HepG2 (cell line): Measurements from ENCODE around the gene LONP1. TPM values are rescaled to one million over a fixed set of nuclear protein-coding genes. Genes with fewer than 3 reads are reported as not detected.

Source experiments
- BCL6 ChIP-seq: IDR thresholded peaks from 2 replicates; pipeline ENCODE4 v1.6.1; 2016; ENCODE audit warnings: missing genetic modification reagents, missing compliant biosample characterization
- CCAR2 ChIP-seq: fragments of 200-400 bp; formaldehyde crosslinking; optimal IDR thresholded peaks from 2 replicates; pipeline ENCODE3; 2018; ENCODE audit warnings: low read depth, mild to moderate bottlenecking, low read length, moderate library complexity
- ERF ChIP-seq: IDR thresholded peaks from 2 replicates; pipeline ENCODE4 v1.6.1; 2018; ENCODE audit warnings: missing biosample characterization, missing genetic modification reagents
- HBP1 ChIP-seq: IDR thresholded peaks from 2 replicates; pipeline ENCODE4 v1.6.1; 2016; ENCODE audit warnings: low read depth, control low read depth
- HNRNPK ChIP-seq: fragments of 200-400 bp; formaldehyde crosslinking; IDR thresholded peaks from 2 replicates; pipeline ENCODE4 v1.6.1; 2018; ENCODE audit warnings: low read length, low read depth, moderate library complexity, mild to moderate bottlenecking; ENCODE audit not compliant: poor library complexity, severe bottlenecking
- KLF15 ChIP-seq: sonication (generic); formaldehyde crosslinking; IDR thresholded peaks from 2 replicates; pipeline ENCODE4 v1.8.1; 2023; ENCODE audit warnings: borderline replicate concordance, mild to moderate bottlenecking, inconsistent platforms, missing genetic modification reagents, mixed read lengths
- NFIC ChIP-seq: IDR thresholded peaks from 2 replicates; pipeline ENCODE4 v1.6.1; 2012; ENCODE audit warnings: mild to moderate bottlenecking, low read length, inconsistent platforms
- SP1 ChIP-seq, 2 experiments: fragments of 450-650 bp in 1 of 2; sonication (generic) in 1 of 2; formaldehyde crosslinking in 1 of 2; IDR thresholded peaks; 2 replicates each; pipeline versions ENCODE4 v1.4.0 to v1.6.1; 2016 to 2020; ENCODE audit warnings: missing genetic modification reagents in 1 of 2
- SSRP1 ChIP-seq: IDR thresholded peaks from 2 replicates; pipeline ENCODE4 v1.6.1; 2016; ENCODE audit warnings: control low read depth
- ZBTB26 ChIP-seq: IDR thresholded peaks from 2 replicates; pipeline ENCODE4 v1.6.1; 2016; ENCODE audit warnings: missing compliant biosample characterization, missing genetic modification reagents, borderline replicate concordance
- ZBTB40 ChIP-seq, 2 experiments: fragments of 450-650 bp in 1 of 2; sonication (generic) in 1 of 2; formaldehyde crosslinking in 1 of 2; IDR thresholded peaks; 2 replicates each; pipeline versions ENCODE4 v1.6.1 to v1.8.0; 2016 to 2022; ENCODE audit warnings: antibody characterized with exemption in 1 of 2, mild to moderate bottlenecking in 1 of 2, missing genetic modification reagents in 1 of 2
- ZNF160 ChIP-seq: sonication (generic); formaldehyde crosslinking; IDR thresholded peaks from 2 replicates; pipeline ENCODE4 v1.8.0; 2022; ENCODE audit warnings: mild to moderate bottlenecking, inconsistent platforms, missing genetic modification reagents
- ZNF274 ChIP-seq: sonication (generic); formaldehyde crosslinking; IDR thresholded peaks from 2 replicates; pipeline ENCODE4 v1.5.1; 2020; ENCODE audit warnings: mild to moderate bottlenecking, missing genetic modification reagents
- ZNF496 ChIP-seq: sonication (generic); formaldehyde crosslinking; IDR thresholded peaks from 2 replicates; pipeline ENCODE4 v1.8.1; 2023; ENCODE audit warnings: mild to moderate bottlenecking, moderate library complexity, missing genetic modification reagents; ENCODE audit not compliant: insufficient replicate concordance
- ZNF530 ChIP-seq: sonication (generic); formaldehyde crosslinking; IDR thresholded peaks from 2 replicates; pipeline ENCODE4 v1.5.0; 2020; ENCODE audit warnings: low read depth, mild to moderate bottlenecking, missing genetic modification reagents
- ZNF724P ChIP-seq: sonication (generic); formaldehyde crosslinking; IDR thresholded peaks from 2 replicates; pipeline ENCODE4 v1.8.0; 2022; ENCODE audit warnings: missing genetic modification reagents, borderline replicate concordance
- ZSCAN12 ChIP-seq: sonication (generic); formaldehyde crosslinking; IDR thresholded peaks from 2 replicates; pipeline ENCODE4 v1.9.0; 2021; ENCODE audit warnings: mild to moderate bottlenecking, missing genetic modification reagents
- polyA plus RNA-seq, 8 experiments: library from polyadenylated mRNA; depleted of rRNA in 3 of 8; stranded (reverse) in 7 of 8; unstranded in 1 of 8; fragments of >200 nt; fragmentation: Illumina TruSeq in 4 of 8; extraction: Trizol in 4 of 8; gene quantifications; 2 replicates each; pipeline versions ENCODE4 v1.2.1 to v1.2.3, GENCODE V29; 2011 to 2016; ENCODE audit warnings: low read depth in 4 of 8, missing spikeins in 1 of 8, mixed read lengths in 1 of 8; ENCODE audit not compliant: insufficient read depth in 1 of 8
- total RNA-seq, 5 experiments: library from RNA; depleted of rRNA; stranded (reverse); fragments of >200 nt; fragmentation: Illumina TruSeq; extraction: Trizol; gene quantifications; 2 replicates each; pipeline ENCODE4 v1.2.3, GENCODE V29; 2016; ENCODE audit warnings: low read depth in 1 of 5

The LONP1 gene
- total and polyA plus RNA-seq, 2 of the 13 experiments (the other 11 are each of a cell fraction or from before 2014, with no cell fraction given): 59.5 to 76.8 TPM

GRCh38 chr19:5690125-5690954, 29.6 kb downstream of the LONP1 start, which contains the start of gene RPL36 (continued):
- no peak for TF ChIP-seq ZBTB40 (IDR thresholded peaks at IDR 0.05)
- peak; percentile 80 for TF ChIP-seq ZBTB40 (CRISPR knock-in tag; IDR thresholded peaks at IDR 0.05)
- TF ChIP-seq NFIC: no peak
- peak; percentile 94 for TF ChIP-seq ERF
- TF ChIP-seq ZSCAN12 (CRISPR knock-in tag): 0 out of 2 replicates have a peak, but pooled peaks have one; percentile 18
- peak; percentile 32; the same call in 1 of the 2 replicates for TF ChIP-seq BCL6 (CRISPR knock-in tag)
- peak; percentile 77; the same call in 1 of the 2 replicates for TF ChIP-seq HBP1 (CRISPR knock-in tag)
- TF ChIP-seq CCAR2: no peak
- peak; percentile 84 for TF ChIP-seq ZNF274 (CRISPR knock-in tag)
- no peak for TF ChIP-seq ZNF496 (CRISPR knock-in tag)
- peak; percentile 95 for TF ChIP-seq ZNF724P (CRISPR knock-in tag)
- TF ChIP-seq SSRP1 (CRISPR knock-in tag): 0 out of 2 replicates have a peak, but pooled peaks have one; percentile 17
- no peak; the same call in 1 of the 2 replicates for TF ChIP-seq ZNF160
- peak; percentile 81 for TF ChIP-seq ZBTB26 (CRISPR knock-in tag)
- TF ChIP-seq SP1 (IDR thresholded peaks at IDR 0.05): no peak
- peak; percentile 26 for TF ChIP-seq SP1 (CRISPR knock-in tag; IDR thresholded peaks at IDR 0.05)
- TF ChIP-seq ZNF530 (CRISPR knock-in tag): no peak
- no peak for TF ChIP-seq HNRNPK
- TF ChIP-seq KLF15: no peak
